ENCODE data around the gene PI16.

Gene PI16

DNA sequence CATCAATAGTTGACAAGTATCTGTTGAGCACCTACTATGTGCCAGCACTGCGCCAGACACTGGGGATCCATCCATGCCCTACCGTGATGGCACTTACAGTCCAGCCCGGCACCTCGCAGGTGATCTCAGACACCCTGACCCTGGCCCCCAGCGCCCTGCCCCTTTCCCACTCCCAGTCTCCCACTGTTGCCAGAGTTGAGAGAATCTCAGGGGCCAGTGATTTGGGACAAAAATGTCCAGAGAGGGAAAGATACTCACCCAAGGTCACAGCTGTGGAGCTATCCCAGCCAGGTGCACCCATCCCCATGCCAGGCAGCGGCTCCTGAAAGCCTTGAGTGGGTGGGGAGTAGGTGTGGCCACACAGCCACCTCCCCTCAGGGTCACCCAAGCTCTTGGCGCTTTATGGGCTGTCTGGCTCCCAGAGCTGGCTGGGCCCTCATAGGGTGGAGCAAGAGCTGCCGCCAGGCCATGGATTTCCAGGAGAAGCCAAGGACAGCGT lies 3.3 kb downstream of the PI16 start:
- no peak for DNase-seq (ENCODE audit: low read depth in 2 of 2)

DNA sequence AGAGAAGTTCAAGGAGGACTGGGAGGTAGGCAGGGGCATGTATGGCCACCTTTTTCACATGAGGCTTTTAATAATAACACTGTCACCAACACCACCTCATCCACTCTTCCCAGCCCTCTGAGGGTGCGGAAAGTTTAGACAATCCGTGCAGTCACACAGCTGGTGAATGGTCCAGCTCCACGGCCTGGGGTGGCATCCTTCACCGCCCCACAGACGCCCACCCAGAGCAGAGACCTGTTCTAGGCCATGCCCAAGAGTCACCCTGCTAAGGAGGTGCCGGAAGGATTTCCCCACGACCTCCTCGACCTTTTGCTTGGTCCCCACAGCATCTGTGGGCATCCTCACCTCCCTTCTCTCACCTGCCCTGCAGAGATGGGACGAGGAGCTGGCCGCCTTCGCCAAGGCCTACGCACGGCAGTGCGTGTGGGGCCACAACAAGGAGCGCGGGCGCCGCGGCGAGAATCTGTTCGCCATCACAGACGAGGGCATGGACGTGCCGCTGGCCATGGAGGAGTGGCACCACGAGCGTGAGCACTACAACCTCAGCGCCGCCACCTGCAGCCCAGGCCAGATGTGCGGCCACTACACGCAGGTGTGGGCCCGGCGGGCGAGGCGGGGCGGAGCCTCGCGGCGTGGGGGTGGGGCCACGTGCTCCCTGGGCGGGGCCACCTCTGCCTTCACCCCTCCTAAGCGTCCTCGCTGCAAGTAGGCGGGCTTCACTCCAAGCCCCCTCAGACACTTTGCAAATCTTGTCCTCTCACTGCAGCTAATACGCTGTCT lies 4.4 kb downstream of the PI16 start:
- no peak for DNase-seq (ENCODE audit: low read depth in 2 of 2)

DNA sequence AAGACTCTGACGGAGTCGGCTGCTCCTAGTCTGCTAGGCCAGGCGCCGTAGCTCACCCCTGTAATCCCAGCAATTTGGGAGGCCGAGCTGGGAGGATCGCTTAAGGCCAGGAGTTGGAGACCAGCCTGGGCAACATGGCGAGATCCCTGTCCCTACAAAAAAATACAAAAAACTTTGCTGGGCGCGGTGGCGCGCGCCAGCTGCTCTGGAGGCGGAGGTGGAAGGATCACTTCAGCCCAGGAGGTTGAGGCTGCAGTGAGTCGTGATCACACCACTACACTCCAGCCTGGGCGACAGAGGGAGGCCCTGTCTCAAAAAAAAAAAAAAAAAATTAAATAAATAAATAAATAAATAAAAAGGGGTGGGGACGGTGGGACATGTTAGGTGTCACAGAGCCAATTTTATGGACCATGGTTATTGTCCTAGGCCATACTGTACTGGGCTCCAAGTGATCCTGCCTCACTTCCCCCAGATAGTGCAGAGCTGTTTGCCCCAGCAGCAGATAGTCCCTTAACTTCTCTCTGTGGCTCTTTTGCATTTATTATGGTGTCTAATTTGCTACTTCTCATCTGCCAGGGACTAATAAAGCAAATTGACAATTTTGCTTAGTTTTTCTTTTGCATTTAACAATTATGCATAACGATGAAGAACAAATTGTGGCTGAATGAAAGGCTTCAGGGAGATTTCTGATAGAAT lies 5.2 kb downstream of the PI16 start:
- DNase-seq (ENCODE audit: low read depth in 2 of 2) = no peak

- DNase-seq (ENCODE audit: low read depth in 2 of 2) = no peak
Measured at GRCh38 chr6:36961441-36962435, 7.2 kb downstream of the PI16 start.

GRCh38 chr6:36962874-36963273 lies 8.3 kb downstream of the PI16 start:
- peak; percentile 49 to 73 for DNase-seq (ENCODE audit: low read depth in 2 of 2)

DNA sequence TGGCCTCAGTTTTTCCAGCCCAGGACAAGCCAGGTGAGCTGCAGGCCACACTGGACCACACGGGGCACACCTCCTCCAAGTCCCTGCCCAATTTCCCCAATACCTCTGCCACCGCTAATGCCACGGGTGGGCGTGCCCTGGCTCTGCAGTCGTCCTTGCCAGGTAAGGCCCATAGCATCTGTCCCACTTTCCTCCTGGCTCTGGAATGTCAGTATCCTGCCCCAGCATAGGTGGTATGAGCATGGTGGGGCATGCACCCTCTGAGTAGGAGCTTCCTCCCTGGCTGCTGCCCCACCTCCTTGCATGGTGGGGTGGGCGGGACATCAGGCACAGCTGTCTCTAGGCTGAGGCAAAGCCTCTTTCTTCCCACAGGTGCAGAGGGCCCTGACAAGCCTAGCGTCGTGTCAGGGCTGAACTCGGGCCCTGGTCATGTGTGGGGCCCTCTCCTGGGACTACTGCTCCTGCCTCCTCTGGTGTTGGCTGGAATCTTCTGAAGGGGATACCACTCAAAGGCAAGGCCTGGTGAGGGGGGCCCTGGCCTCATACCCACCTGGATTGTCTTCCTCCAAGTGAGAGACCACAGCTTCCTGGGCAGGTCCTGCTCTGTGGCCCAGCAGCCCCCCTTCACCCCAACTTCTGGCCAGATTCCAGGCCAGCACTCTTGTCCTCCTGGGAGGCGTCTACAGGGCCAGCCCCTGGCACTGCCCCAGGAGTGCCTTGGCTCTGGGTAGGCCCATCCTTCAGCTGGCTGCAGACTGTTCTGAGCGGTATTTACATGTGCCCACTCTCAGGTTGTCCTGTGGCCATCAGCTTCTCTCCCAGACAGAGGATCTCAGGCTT lies 9.1 kb downstream of the PI16 start:
- no peak for DNase-seq (ENCODE audit: low read depth in 2 of 2)

DNA sequence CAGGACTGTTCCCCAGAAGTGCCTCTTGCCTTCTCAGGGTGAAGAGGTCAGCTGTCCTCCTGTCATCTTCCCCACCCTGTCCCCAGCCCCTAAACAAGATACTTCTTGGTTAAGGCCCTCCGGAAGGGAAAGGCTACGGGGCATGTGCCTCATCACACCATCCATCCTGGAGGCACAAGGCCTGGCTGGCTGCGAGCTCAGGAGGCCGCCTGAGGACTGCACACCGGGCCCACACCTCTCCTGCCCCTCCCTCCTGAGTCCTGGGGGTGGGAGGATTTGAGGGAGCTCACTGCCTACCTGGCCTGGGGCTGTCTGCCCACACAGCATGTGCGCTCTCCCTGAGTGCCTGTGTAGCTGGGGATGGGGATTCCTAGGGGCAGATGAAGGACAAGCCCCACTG lies 9.8 kb downstream of the PI16 start:
- DNase-seq (ENCODE audit: low read depth in 2 of 2) = no peak

- DNase-seq (ENCODE audit: low read depth in 2 of 2) = no peak
Measured at GRCh38 chr6:36964908-36965307, 10.4 kb downstream of the PI16 start.

- DNase-seq (ENCODE audit: low read depth in 2 of 2) = no peak
Measured at GRCh38 chr6:36967301-36967700, 12.8 kb downstream of the PI16 start.

DNA sequence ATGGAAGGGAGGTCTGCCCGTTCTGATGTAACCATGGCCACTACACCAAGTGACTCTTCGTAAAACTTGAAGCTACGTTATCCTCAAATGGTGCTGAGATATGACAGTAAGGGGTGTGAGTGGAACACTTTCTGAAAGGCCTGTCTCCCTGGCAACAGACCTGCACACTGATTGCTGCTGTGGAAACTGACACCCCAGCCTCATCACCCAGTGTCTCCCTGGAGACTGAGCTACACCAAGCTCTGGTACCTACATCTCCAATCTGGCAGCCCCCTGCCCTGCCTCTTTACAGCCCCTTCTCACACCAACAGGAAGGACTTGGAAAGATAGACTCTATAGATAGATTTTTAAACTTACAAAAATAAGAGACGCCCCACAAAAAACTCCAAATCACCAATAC lies 13.2 kb downstream of the PI16 start:
- DNase-seq (ENCODE audit: low read depth in 2 of 2) = no peak

DNA sequence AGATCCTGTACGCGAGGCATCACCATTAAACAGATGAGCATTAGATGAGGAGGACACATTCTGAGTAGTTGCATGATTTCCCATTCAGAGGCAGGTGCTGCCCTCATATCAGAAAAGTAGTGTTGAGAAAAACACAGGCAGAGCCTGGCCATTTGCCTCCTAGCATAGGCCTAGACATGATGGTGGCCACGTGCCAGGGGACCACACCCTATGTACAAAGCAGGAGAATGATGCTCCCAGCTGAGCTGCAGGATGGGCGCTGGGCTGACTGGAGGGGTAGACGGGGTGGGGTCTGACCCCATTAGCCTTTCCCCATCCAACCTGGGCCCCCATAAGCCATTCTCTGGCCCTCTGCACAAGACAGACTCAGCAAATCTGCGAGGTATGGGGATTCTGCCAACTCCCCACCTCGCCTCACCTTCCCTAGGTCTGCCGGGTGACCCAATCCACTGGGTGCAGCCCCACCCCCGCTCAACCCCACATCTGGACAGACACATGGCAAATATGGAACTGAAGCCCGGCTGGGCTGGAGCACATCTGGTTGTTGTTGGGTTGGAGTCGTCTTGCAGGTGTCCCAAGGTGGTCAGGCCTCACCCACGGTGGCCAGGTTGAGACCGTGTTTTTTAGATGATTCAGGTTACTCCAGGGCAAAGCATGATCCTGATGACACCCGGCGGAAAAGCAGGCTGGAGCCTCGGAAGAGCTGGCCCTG lies 13.9 kb downstream of the PI16 start:
- DNase-seq (ENCODE audit: low read depth in 2 of 2) = no peak

DNA sequence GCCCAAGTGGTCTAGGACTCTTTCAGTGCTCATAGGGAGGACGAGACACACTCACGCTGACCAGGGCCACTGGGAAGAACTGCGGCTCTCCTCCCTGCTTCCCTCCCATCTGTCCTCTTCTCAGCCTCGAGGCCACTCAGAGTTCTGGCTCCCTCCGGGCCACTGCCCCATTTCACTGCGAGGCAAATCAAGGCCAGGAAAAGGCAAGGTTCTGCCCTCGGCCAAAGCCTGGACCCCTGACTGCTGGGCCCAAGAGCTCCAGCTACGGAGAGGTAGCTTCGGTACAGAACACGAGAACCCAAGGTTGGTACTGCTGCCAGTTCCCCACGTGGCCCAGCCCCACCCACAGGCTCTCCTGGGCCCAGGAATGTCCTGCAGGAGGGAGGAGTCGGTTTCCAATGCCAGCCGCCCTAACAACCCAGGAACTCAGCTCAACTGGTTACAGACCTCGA lies 14.7 kb downstream of the PI16 start:
- no peak for DNase-seq (ENCODE audit: low read depth in 2 of 2)

- no peak for DNase-seq (ENCODE audit: low read depth in 2 of 2)
Measured at GRCh38 chr6:36969988-36970891, 15.7 kb downstream of the PI16 start.

GRCh38 chr6:36970892-36971842 lies 16.6 kb downstream of the PI16 start:
- DNase-seq (ENCODE audit: low read depth in 2 of 2) = no peak

- DNase-seq (ENCODE audit: low read depth in 2 of 2) = no peak
Measured at GRCh38 chr6:36971921-36972673, 17.6 kb downstream of the PI16 start.

GRCh38 chr6:36973190-36973589 lies 18.7 kb downstream of the PI16 start:
- no peak for DNase-seq (ENCODE audit: low read depth in 2 of 2)

- DNase-seq (ENCODE audit: low read depth in 2 of 2) = no peak
Measured at GRCh38 chr6:36973647-36974046, 19.1 kb downstream of the PI16 start.
